Dermis microvascular lymphatic vessel endothelial cell (primary cell): ENCODE measurements around the gene COG4. TPM values are rescaled to one million over a fixed set of nuclear protein-coding genes. Genes with fewer than 3 reads are reported as not detected.
A peak's percentile ranks its signal among the peaks of the same experiment; 100 is the strongest.
"Not testable (repeated sequence)": the region's sequence is repeated elsewhere in the genome, so short reads cannot be mapped to it uniquely, and the experiment has no call there.

ENCODE experiments used
- DNase-seq, 2 donors: peaks; one replicate each; pipeline versions ENCODE4 v3.0.0 to v3.0.0-alpha.2; 2010; ENCODE audit warnings: low read depth in 2 of 2
- total RNA-seq: library from RNA; depleted of rRNA; stranded (reverse); fragments of >200 nt; gene quantifications from 2 replicates; pipeline ENCODE4 v1.2.1, GENCODE V29; 2014

COG4 gene
- 63.2 and 75.5 TPM in 2 replicates for total RNA-seq

DNA sequence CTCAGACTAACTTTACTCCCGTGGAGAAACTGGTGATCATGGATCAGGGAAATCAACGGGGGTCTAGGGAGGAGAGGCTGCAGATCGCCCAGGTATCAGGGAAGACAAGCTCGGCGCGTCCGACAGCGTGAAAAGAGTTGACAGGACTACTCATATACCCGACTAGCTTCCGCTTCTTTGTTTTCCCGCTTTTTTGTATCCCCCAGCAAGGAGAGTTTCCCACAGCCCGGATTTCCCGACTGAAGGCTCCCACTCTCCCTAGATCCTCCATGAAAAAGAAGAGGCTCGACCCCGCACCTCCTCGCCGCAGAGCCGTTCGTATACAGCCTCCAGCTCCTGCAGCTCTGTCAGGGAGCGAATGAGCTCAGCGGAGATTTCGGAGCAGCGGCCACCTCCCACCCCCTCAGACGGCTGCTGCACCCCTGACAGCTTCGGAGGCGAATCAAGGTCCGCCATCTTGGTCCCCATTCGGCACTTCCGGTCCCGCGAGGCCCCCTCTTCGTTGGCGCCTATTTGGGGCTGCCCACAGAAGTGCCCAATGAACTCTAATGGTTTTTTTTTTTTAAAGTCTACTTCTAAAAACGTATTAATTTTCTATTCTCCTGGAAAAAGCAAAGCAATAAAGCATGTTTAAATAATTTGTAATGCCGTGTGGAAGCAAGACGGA is at the start of gene COG4:
Gene COG4 (minus strand): TSS at position 479 of the 667 bp plus-strand sequence. CDS start 11 bp downstream, at position 468.
- peak; percentile 69 to 88 for DNase-seq

DNA sequence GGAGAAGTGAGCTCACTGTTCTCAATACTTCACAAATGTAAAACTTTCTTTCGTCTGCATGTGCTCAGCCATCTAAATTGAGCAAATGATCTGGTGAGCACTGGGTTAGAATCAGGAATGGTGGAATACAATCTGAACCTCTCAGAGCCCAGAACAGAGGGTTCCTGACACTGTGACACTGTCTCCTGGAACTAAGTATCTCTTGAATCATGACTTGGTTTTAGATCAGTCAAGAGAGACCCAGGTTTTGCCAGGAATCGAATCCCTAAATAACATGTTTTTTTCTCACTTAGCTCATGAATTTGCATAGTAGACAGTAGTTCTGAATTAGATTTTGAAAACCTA is 49.5 kb upstream of the COG4 start:
- DNase-seq: peak in 1 of 2 donors; percentile 19

GRCh38 chr16:70572050-70572925 is 48.9 kb upstream of the COG4 start:
- peak in 1 of 2 donors; percentile 77 for DNase-seq

- DNase-seq: no peak
Measured at GRCh38 chr16:70571623-70572022, 48.3 kb upstream of the COG4 start.

GRCh38 chr16:70570967-70571570 is 47.7 kb upstream of the COG4 start:
- DNase-seq: no peak

DNA sequence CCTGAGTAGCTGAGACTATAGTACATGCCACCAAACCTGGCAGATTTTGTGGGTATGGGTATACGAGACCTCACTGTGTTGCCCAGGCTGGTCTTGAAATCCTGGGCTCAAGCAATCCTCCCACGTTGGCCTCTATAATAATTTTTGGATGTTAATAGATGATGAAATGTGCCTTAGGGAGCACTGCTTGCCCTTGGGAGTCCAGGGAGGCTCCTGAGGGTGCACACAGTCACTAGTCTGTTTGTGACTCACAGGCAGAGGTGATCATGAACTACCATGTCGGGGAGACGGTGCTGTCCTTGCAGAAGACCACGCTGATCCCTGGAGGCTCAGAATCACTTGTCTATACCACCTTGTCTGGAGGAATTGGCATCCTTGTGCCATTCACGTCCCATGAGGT is 46.4 kb upstream of the COG4 start:
- no peak for DNase-seq

DNA sequence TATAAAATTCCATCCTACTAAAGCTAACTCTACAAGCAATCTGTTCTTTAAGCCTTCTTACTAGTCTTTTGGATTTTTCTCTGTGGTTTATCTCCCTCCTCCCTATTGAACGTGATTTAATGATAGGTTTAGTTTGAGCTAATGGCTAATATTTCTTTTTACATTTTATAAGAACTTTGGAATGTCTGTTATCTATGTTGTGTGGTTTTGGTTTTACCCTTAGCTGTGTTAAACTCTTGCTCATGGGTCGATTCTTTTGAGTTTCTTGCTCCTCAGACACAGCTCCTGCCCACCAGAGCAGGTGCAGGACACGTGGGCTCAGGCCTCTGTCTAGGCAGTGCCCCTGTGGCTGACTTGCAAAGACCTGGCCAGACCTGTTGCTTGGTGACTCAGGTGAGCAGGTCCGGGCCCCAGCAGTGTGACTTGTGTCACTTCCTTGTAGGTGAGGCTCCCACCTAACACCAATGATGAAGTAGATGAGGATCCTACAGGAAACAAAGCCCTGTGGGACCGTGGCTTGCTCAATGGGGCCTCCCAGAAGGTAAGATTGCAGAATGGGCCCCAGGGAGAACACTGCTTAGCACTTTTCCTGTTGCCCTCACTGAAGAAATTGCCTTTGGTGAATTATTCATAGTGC is 45.4 kb upstream of the COG4 start:
- DNase-seq: no peak

DNA sequence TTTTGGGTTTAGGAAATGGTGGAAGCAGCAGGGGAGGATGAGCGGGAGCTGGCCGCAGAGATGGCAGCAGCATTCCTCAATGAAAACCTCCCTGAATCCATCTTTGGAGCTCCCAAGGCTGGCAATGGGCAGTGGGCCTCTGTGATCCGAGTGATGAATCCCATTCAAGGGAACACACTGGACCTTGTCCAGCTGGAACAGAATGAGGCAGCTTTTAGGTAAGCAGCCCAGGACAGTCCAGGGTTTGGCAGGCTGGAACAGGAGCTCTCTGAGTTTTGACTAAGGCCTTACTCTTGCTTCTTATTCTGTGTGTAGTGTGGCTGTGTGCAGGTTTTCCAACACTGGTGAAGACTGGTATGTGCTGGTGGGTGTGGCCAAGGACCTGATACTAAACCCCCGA is 41.7 kb upstream of the COG4 start:
- DNase-seq: no peak

DNA sequence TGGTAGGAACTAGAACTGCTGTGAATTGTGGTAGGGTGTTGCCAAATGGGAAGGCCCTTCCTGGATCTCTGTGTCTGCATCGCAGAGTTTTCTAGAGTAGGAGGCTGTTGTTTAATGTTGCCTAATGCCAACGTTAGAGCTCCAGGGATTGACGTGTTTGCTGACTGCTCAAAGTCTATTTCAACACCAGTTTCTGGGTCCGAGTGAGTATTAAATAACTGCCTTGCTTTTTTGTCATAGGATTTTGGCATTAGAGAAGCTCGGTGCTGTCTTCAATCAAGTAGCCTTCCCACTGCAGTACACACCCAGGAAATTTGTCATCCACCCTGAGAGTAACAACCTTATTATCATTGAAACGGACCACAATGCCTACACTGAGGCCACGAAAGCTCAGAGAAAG is 40.3 kb upstream of the COG4 start:
- DNase-seq: no peak

DNA sequence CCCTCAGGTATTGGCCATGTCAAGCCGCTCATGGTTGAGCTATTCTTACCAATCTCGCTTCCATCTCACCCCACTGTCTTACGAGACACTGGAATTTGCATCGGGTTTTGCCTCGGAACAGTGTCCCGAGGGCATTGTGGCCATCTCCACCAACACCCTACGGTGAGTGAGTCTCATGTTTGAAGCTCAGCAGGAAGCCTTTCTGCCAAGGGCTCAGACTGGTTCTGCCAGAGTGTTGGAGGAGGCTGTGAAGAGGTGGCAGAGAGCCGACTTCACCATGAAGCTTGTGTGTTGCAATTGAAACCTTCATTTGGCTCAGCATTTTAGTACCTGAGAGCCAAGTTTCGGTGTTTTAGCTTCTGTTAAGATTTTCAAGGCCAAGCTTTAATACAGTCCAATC is 38.3 kb upstream of the COG4 start:
- no peak for DNase-seq

- DNase-seq: no peak
Measured at GRCh38 chr16:70556063-70556462, 32.7 kb upstream of the COG4 start.

DNA sequence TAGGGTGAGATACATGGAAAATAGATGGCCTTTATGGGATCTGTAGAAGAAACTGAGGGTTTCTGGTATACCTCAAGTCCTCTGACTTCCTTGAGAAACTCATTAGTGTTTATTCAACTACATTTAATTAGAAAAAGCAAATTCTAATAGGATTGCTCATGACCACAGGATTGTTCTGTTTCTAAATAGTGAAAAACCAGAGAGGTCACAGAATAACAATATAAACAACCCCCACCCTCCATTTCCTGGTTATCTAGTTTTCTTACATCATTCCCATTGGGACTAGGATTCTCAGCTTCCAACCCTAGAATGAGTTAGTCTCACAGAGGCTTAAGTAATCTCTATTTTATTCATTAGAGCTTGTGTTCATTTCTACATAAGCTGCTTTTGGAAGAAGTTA is 30.3 kb upstream of the COG4 start:
- no peak for DNase-seq

- no peak for DNase-seq
Measured at GRCh38 chr16:70552675-70553074, 29.3 kb upstream of the COG4 start.

DNA sequence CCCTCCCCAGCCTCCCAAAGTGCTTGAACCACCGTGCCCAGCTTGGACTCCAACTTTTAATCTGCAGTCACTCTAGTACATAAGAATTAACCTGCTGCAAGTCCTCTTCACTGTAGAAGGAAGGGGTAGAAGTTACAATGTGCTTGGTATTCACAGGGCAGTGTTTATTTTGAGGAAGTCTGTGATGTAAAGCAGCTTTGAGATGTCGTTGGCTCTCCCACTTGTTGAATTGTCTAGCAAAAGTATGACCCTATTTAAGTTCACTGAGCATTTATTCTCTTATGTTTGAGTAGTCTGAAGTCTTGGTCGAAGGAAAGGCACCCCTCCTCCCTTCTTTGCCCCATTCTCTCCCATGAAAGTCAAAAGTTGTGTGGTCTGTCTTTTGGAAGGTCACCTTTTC is 28.4 kb upstream of the COG4 start:
- no peak for DNase-seq

DNA sequence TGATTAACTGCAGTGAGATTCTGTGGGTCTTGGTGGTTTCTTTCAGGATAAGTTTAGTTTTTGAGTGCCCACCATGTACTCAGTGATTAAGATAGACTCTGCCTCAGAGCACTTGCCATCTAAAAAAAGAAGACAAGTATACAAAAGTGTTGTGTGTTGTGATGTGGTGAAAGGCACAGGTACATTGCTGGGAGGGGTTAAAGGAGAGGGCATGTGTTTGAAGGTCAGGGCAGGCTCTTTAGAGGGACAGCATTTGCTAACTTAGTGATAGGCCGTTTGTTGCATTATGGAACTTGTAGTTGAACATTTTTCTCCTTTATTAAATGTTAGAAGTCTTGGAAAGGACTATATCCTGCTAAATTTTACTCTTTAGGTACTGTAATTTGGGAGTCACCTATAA is 26.7 kb upstream of the COG4 start:
- DNase-seq: no peak

DNA sequence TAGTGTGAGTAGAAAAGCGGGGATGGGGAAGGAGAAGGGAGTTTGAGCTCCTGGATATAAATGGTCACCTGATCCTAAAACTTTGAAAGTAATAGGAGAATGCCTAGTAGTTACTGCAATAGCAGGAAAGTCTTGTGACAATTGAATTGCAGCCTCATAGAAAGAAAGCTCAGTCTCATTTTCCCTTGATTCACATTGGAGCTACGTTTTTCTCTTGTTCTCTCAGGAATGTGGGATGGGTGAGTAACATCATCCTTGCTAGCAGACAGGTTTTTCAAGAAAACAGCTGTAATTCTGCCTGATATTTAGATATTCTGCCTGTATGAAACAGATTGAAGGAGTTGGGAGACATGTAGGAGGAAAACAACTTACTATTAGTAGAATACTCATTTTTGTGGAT is 25.6 kb upstream of the COG4 start:
- no peak for DNase-seq

GRCh38 chr16:70544548-70544947 is 21.2 kb upstream of the COG4 start:
- DNase-seq: no peak

DNA sequence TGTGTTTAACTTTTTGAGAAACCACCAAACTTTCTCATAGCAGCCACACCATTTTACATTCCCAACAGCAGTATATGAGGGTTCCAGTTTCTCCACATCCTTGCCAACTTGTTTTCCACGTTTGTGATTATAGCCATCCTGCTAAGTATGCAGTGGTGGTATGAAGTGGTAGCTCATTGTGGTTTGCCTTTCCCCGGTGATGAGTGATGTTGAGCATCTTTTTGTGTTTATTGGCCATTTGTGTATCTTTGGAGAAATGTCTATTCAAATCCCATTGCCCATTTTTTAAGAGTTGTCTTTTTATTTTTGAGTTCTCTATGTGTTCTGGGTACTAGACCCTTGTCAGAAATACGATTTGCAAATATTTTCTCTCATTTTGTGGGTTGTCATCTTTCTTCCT is 17.6 kb upstream of the COG4 start:
- DNase-seq: no peak

DNA sequence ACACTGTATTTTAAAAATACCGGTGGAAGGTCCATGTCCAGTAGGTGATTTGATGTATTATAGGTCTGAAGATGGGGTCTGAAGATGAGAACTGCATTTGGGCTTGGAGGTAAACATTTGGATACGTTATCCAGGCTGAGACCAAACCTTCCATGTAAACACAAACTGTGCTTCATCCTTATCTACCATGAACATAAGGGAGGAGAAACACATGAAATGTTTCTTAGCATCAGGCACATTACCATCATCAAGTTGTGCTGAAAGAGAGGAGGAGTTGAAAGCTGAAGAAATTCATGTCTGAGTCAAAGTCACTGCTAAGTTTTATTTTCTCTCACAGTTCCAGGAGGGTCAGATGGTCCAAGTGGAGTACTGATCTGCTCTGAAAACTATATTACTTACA is 11.6 kb upstream of the COG4 start:
- no peak for DNase-seq

DNA sequence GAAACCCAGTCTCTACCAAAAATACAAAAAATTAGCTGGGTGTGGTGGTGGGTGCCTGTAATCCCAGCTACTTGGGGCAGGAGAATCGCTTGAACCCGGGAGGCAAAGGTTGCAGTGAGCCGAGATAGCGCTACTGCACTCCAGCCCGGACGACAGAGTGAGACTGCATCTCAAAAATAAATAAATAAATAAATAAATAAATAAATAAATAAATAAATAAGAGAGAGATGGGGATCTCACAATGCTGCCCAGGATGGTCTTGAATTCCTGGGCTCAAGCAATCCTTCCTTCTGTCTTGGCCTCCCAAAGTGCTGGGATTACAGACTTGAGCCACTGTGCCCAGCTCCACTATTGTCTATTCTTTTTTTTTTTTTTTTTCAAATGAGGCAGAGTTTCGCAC is 6.6 kb upstream of the COG4 start:
- DNase-seq: not testable (repeated sequence)

GRCh38 chr16:70529051-70529777 is 5.9 kb upstream of the COG4 start:
- peak; percentile 37 to 68 for DNase-seq
